H1 (cell line): ENCODE results near the gene PLA2G4E. TPM values are rescaled to one million over a fixed set of nuclear protein-coding genes. Genes with fewer than 3 reads are reported as not detected.

ENCODE experiments used
- CTCF ChIA-PET: fragments of 300-600 bp; sonication (Branson Sonifier 250); formaldehyde crosslinking; loops from one replicate; lab custom pipeline; 2021; ENCODE audit not compliant: partially characterized antibody; lab: Charles Lee
- POLR2A ChIA-PET: fragments of 300-600 bp; sonication (Branson Sonifier 250); formaldehyde crosslinking; loops from one replicate; lab custom pipeline; 2021; ENCODE audit warnings: inconsistent platforms; ENCODE audit not compliant: partially characterized antibody; lab: Charles Lee
- DNase-seq, 2 experiments: peaks; one replicate each; pipeline versions ENCODE4 v3.0.0 to v3.0.0-alpha.2; 2010 to 2022; ENCODE audit warnings: low spot score in 2 of 2, low read depth in 1 of 2, mixed read lengths in 1 of 2
- FAIRE-seq: peaks from 2 replicates; lab custom pipeline; 2011; peaks lifted over from hg19 to GRCh38; lab: Jason Lieb, UNC
- H2AFZ ChIP-seq: 2 replicates; pipeline ENCODE4 v1.8.1; 2012; ENCODE audit warnings: low read length, inconsistent platforms
- H2AK5ac ChIP-seq: 2 replicates; pipeline ENCODE4 v1.6.1; 2013; ENCODE audit warnings: low read depth, low read length
- H2BK120ac ChIP-seq: replicated peaks from 2 replicates; pipeline ENCODE3; 2013; ENCODE audit warnings: low read depth, low read length, inconsistent platforms
- H2BK12ac ChIP-seq: 2 replicates; pipeline ENCODE4 v1.6.1; 2013; ENCODE audit warnings: low read depth, low read length
- H2BK15ac ChIP-seq: 2 replicates; pipeline ENCODE4 v1.6.1; 2013; ENCODE audit warnings: low read length
- H2BK20ac ChIP-seq: 2 replicates; pipeline ENCODE4 v1.6.1; 2013; ENCODE audit warnings: low read length
- H2BK5ac ChIP-seq: 2 replicates; pipeline ENCODE4 v1.6.1; 2013; ENCODE audit warnings: low read depth, low read length
- H3K14ac ChIP-seq: 2 replicates; pipeline ENCODE4 v1.6.1; 2013; ENCODE audit warnings: inconsistent platforms; ENCODE audit not compliant: insufficient read length
- H3K18ac ChIP-seq: 2 replicates; pipeline ENCODE4 v1.6.1; 2013; ENCODE audit warnings: low read length; ENCODE audit errors: extremely low read depth
- H3K23ac ChIP-seq: 2 replicates; pipeline ENCODE4 v1.6.1; 2013; ENCODE audit warnings: inconsistent platforms; ENCODE audit not compliant: insufficient read length
- H3K23me2 ChIP-seq: 2 replicates; pipeline ENCODE4 v1.6.1; 2013; ENCODE audit warnings: low read depth, low read length
- H3K27ac ChIP-seq: 2 replicates; pipeline ENCODE4 v1.6.1; 2011; ENCODE audit warnings: low read depth, low read length, inconsistent platforms
- H3K27me3 ChIP-seq, 4 experiments: replicated peaks in 1 of 4; 1 replicate in 1 of 4; 2 replicates in 3 of 4; pipeline versions ENCODE4 v1.6.1 to v1.8.1; 2011 to 2013; ENCODE audit warnings: low read length in 3 of 4, mild to moderate bottlenecking in 3 of 4, inconsistent platforms in 2 of 4, mixed read lengths in 2 of 4, moderate library complexity in 1 of 4; ENCODE audit not compliant: control insufficient read depth in 3 of 4, insufficient read depth in 3 of 4; ENCODE audit errors: extremely low read depth in 1 of 4
- H3K36me3 ChIP-seq, 4 experiments: 2 replicates each; pipeline versions ENCODE4 v1.6.1 to v1.8.1; 2011 to 2013; ENCODE audit warnings: mild to moderate bottlenecking in 4 of 4, low read length in 3 of 4, moderate library complexity in 2 of 4, control low read depth in 1 of 4, inconsistent platforms in 1 of 4; ENCODE audit not compliant: insufficient read depth in 4 of 4, control insufficient read depth in 2 of 4
- H3K4ac ChIP-seq: replicated peaks from 2 replicates; pipeline ENCODE3; 2013; ENCODE audit warnings: low read length, low read depth, mixed read lengths, inconsistent platforms; ENCODE audit not compliant: insufficient read length
- H3K4me1 ChIP-seq, 4 experiments: replicated peaks in 1 of 4; 1 replicate in 1 of 4; 2 replicates in 3 of 4; pipeline versions ENCODE4 v1.6.1 to v1.8.1; 2011 to 2013; ENCODE audit warnings: low read length in 3 of 4, inconsistent platforms in 2 of 4, mixed read lengths in 1 of 4; ENCODE audit not compliant: insufficient read depth in 4 of 4, control insufficient read depth in 3 of 4
- H3K4me2 ChIP-seq, 2 experiments: 2 replicates each; pipeline versions ENCODE4 v1.6.1 to v1.8.1; 2011 to 2013; ENCODE audit warnings: low read depth in 2 of 2, low read length in 2 of 2, control low read depth in 1 of 2, inconsistent platforms in 1 of 2, mild to moderate bottlenecking in 1 of 2; ENCODE audit not compliant: insufficient read depth in 1 of 2
- H3K4me3 ChIP-seq, 4 experiments: fragments of 200-600, 300-600 bp in 1 of 4; sonication (generic), shearing (Covaris generic), sonication (Bioruptor Twin) in 1 of 4; 2 replicates each; pipeline versions ENCODE4 v1.5.1 to v1.8.1; 2011 to 2016; ENCODE audit warnings: low read length in 4 of 4, low read depth in 3 of 4, control low read depth in 2 of 4, inconsistent platforms in 2 of 4, mild to moderate bottlenecking in 2 of 4, mixed read lengths in 1 of 4, moderate library complexity in 1 of 4; ENCODE audit not compliant: insufficient read depth in 2 of 4; ENCODE audit errors: extremely low read depth in 1 of 4
- H3K56ac ChIP-seq: replicated peaks from 2 replicates; pipeline ENCODE3; 2013; ENCODE audit warnings: low read depth, mild to moderate bottlenecking, mixed read lengths, low read length, inconsistent platforms; ENCODE audit not compliant: insufficient read length
- H3K79me1 ChIP-seq: 2 replicates; pipeline ENCODE4 v1.6.1; 2013; ENCODE audit warnings: low read depth, low read length, control low read depth
- H3K79me2 ChIP-seq, 2 experiments: 2 replicates each; pipeline versions ENCODE4 v1.6.1 to v1.8.1; 2012 to 2013; ENCODE audit warnings: low read length in 2 of 2, mild to moderate bottlenecking in 2 of 2, inconsistent platforms in 1 of 2; ENCODE audit not compliant: insufficient read depth in 2 of 2, control insufficient read depth in 1 of 2
- H3K9ac ChIP-seq, 4 experiments: replicated peaks in 1 of 4; 1 replicate in 1 of 4; 2 replicates in 3 of 4; pipeline versions ENCODE4 v1.6.1 to v1.8.1; 2011 to 2013; ENCODE audit warnings: low read depth in 3 of 4, low read length in 3 of 4, control low read depth in 2 of 4, mild to moderate bottlenecking in 2 of 4, moderate library complexity in 2 of 4, inconsistent platforms in 1 of 4; ENCODE audit errors: extremely low read depth in 1 of 4
- H3K9me3 ChIP-seq, 2 experiments: 2 replicates each; pipeline versions ENCODE4 v1.6.1 to v1.8.1; 2012 to 2013; ENCODE audit warnings: mild to moderate bottlenecking in 2 of 2, moderate library complexity in 2 of 2, control low read depth in 1 of 2, inconsistent platforms in 1 of 2, low read depth in 1 of 2, low read length in 1 of 2, mixed read lengths in 1 of 2; ENCODE audit not compliant: insufficient read depth in 2 of 2
- H4K20me1 ChIP-seq, 2 experiments: replicated peaks in 1 of 2; 2 replicates each; pipeline versions ENCODE3 to v1.8.1; 2011 to 2013; ENCODE audit warnings: inconsistent platforms in 2 of 2, low read length in 2 of 2, mild to moderate bottlenecking in 1 of 2; ENCODE audit not compliant: insufficient read depth in 2 of 2, control insufficient read depth in 1 of 2
- H4K5ac ChIP-seq: 2 replicates; pipeline ENCODE4 v1.6.1; 2013; ENCODE audit warnings: low read length, low read depth, mixed read lengths, inconsistent platforms; ENCODE audit not compliant: insufficient read length
- H4K8ac ChIP-seq: 2 replicates; pipeline ENCODE4 v1.8.0; 2013; ENCODE audit warnings: mild to moderate bottlenecking, moderate library complexity, low read length, inconsistent platforms; ENCODE audit not compliant: insufficient read depth; ENCODE audit errors: extremely low read depth
- H4K91ac ChIP-seq: replicated peaks from 2 replicates; pipeline ENCODE3; 2013; ENCODE audit warnings: low read length, mixed read lengths, inconsistent platforms; ENCODE audit not compliant: insufficient read length
- ATF3 ChIP-seq: IDR thresholded peaks from 2 replicates; pipeline ENCODE4 v1.6.1; 2011; ENCODE audit warnings: low read depth, mild to moderate bottlenecking, low read length; ENCODE audit not compliant: insufficient read depth
- BCL11A ChIP-seq, 2 experiments: IDR thresholded peaks; one replicate each; pipeline ENCODE4 v1.6.1; 2011; ENCODE audit warnings: low read depth in 2 of 2, low read length in 2 of 2, mild to moderate bottlenecking in 2 of 2
- CBX5 ChIP-seq: fragments of 300-800, 300-1000 bp; sonication (generic); IDR thresholded peaks from 2 replicates; pipeline ENCODE4 v1.7.1; 2016; ENCODE audit warnings: antibody characterized with exemption, low read length, low read depth
- E2F6 ChIP-seq: IDR thresholded peaks from 2 replicates; pipeline ENCODE4 v1.6.1; 2012; ENCODE audit warnings: inconsistent platforms
- EP300 ChIP-seq, 2 experiments: IDR thresholded peaks; 1 replicate in 1 of 2; 2 replicates in 1 of 2; pipeline ENCODE4 v1.6.1; 2011 to 2012; ENCODE audit warnings: low read depth in 2 of 2, low read length in 2 of 2, mild to moderate bottlenecking in 2 of 2, borderline replicate concordance in 1 of 2, inconsistent platforms in 1 of 2, moderate library complexity in 1 of 2
- NANOG ChIP-seq: IDR thresholded peaks from 2 replicates; pipeline ENCODE4 v1.6.1; 2011; ENCODE audit warnings: low read length, low read depth, mild to moderate bottlenecking, inconsistent platforms; ENCODE audit not compliant: insufficient read depth, poor library complexity, severe bottlenecking
- POLR2AphosphoS5 ChIP-seq: IDR thresholded peaks from 2 replicates; pipeline ENCODE4 v1.6.1; 2011; ENCODE audit warnings: low read depth, low read length
- RNF2 ChIP-seq: fragments of 200-900, 300-1000 bp; sonication (generic); IDR thresholded peaks from 2 replicates; pipeline ENCODE4 v1.7.1; 2016; ENCODE audit warnings: borderline replicate concordance, low read depth, mild to moderate bottlenecking, antibody characterized with exemption, low read length; ENCODE audit not compliant: poor library complexity, severe bottlenecking; ENCODE audit errors: missing control alignments
- SAP30 ChIP-seq: fragments of 300-600 bp; sonication (generic); IDR thresholded peaks from 2 replicates; pipeline ENCODE4 v1.7.1; 2012; ENCODE audit warnings: low read length, moderate library complexity, mild to moderate bottlenecking, inconsistent platforms; ENCODE audit not compliant: insufficient read depth, insufficient replicate concordance
- SP1 ChIP-seq: IDR thresholded peaks from 2 replicates; pipeline ENCODE4 v1.6.1; 2011; ENCODE audit warnings: low read depth, low read length
- WGBS, 2 experiments: shearing (Covaris generic) in 1 of 2; methylation state at CpG; one replicate each; pipeline versions ENCODE4 v1.1.6 to v1.1.7; 2013 to 2015; ENCODE audit warnings: low lambda C conversion rate in 2 of 2, mixed read lengths in 2 of 2, inconsistent platforms in 1 of 2, low coverage in 1 of 2, missing lambda C conversion rate in 1 of 2; ENCODE audit not compliant: insufficient replicate concordance in 2 of 2, insufficient coverage in 1 of 2, insufficient read length in 1 of 2; ENCODE audit errors: extremely low coverage in 1 of 2, missing lambda C conversion rate in 1 of 2; 5-methylcytosine and 5-hydroxymethylcytosine counted together
- polyA plus RNA-seq, 7 experiments: library from polyadenylated mRNA; depleted of rRNA in 3 of 7; stranded (reverse) in 5 of 7; unstranded in 2 of 7; fragments of >200 nt in 5 of 7; fragments of 200-250 nt in 2 of 7; gene quantifications; 1 replicate in 5 of 7; 2 replicates in 1 of 7; 4 replicates in 1 of 7; pipeline versions ENCODE4 v1.2.1 to v1.2.3, GENCODE V29; 2011 to 2013; ENCODE audit warnings: missing spikeins in 2 of 7, mixed read lengths in 2 of 7
- total RNA-seq: library from RNA; stranded (reverse); fragmentation: NEBNext Ultra II Directional; extraction: Animal tissue kit (Norgen Biotek cat#: 25700); gene quantifications from 2 replicates; pipeline ENCODE4 v1.2.1, GENCODE V29; 2021

The PLA2G4E gene
- total and polyA plus RNA-seq, 2 of the 8 experiments (the other 6 are each of a cell fraction or from before 2014, with no cell fraction given), result 0.03 TPM; not detected in 1

- ChIA-PET POLR2A (no interaction called here), CTCF (interaction anchor here (1.0 to 4.3 kb wide), 8 partner anchors 9 to 275 kb away, joined by 3 to 21 read pairs (median 4); no protein-coding TSS in a partner anchor)
- no peaks in the 10 kb centered on the region for H4K20me1 ChIP-seq
- H4K91ac ChIP-seq, result no peak overlapping the region
- H3K4me2 ChIP-seq, result peak overlapping the region in 1 of 2 experiments; percentile 23; a peak in 1 of 4 replicates
- no peak overlapping the region for H2AK5ac ChIP-seq
- DNase-seq (no peak), FAIRE-seq (no peak)
- no peak overlapping the region for H2BK5ac ChIP-seq
- H3K4me1 ChIP-seq, result peaks cover 0 to 6% (median 3%) of the 10 kb centered on the region in 4 experiments; a peak in 5 of 7 replicates
- no peak overlapping the region for H3K9ac ChIP-seq
- H2BK120ac ChIP-seq, result no peak overlapping the region
- no peak overlapping the region for H3K14ac ChIP-seq
- no peaks in the 10 kb centered on the region for H3K79me1 ChIP-seq
- no peak overlapping the region for H3K23ac ChIP-seq
- no peaks in the 10 kb centered on the region for H3K23me2 ChIP-seq
- no peaks in the 10 kb centered on the region for H3K27me3 ChIP-seq
- H2BK12ac ChIP-seq, result no peak overlapping the region; the same call in 1 of the 2 replicates
- H3K56ac ChIP-seq, result no peak overlapping the region
- H3K18ac ChIP-seq, result no peak overlapping the region
- H3K4me3 ChIP-seq, result no peak overlapping the region
- H2BK20ac ChIP-seq, result no peak overlapping the region
- no peak overlapping the region for H3K27ac ChIP-seq
- no peaks in the 10 kb centered on the region for H3K79me2 ChIP-seq
- H3K9me3 ChIP-seq, result no peaks in the 10 kb centered on the region
- no peak overlapping the region for H2BK15ac ChIP-seq
- H4K8ac ChIP-seq, result no peak overlapping the region
- no peak overlapping the region for H4K5ac ChIP-seq
- 76% methylated on average over 9 of the region's 9 CpGs; no CpG with 5 or more reads in 1 of the 2 experiments for WGBS, 2 experiments
- H3K4ac ChIP-seq, result no peak overlapping the region
- H2AFZ ChIP-seq, result 0 out of 2 replicates have a peak overlapping the region, but pooled peaks have one; percentile 6
- H3K36me3 ChIP-seq, result no peaks in the 10 kb centered on the region
- TF ChIP-seq BCL11A (IDR thresholded peaks at IDR 0.05; ENCODE audit: low read depth in 2 of 2, low read length in 2 of 2), result no peak
- TF ChIP-seq ATF3, result no peak
- TF ChIP-seq POLR2AphosphoS5, result no peak
- no peak for TF ChIP-seq SP1
- no peak for TF ChIP-seq E2F6
- no peak for TF ChIP-seq CBX5
- TF ChIP-seq NANOG, result no peak
- no peak for TF ChIP-seq RNF2
- no peak for TF ChIP-seq EP300 (IDR thresholded peaks at IDR 0.05; ENCODE audit: borderline replicate concordance in 1 of 2, low read depth in 2 of 2, low read length in 2 of 2)
- no peak for TF ChIP-seq SAP30
These were observed 27.4 kb upstream of the PLA2G4E start for GRCh38 chr15:42048080-42048820.
